Chondrocyte (in vitro differentiated cells): Measurements from ENCODE around the gene ANO2. TPM values are rescaled to one million over a fixed set of nuclear protein-coding genes. Genes with fewer than 3 reads are reported as not detected.

Experiments used
- DNase-seq: peaks from one replicate; pipeline ENCODE4 v3.0.0; 2021; ENCODE audit warnings: mixed read lengths, low spot score
- H3K27ac Mint-ChIP-seq: one replicate; pipeline ENCODE4 v1.8.0; 2021; ENCODE audit warnings: mild to moderate bottlenecking, moderate library complexity, mixed read lengths; ENCODE audit not compliant: unreplicated experiment
- H3K27me3 Mint-ChIP-seq: 2 replicates; pipeline ENCODE4 v1.8.0; 2021; ENCODE audit warnings: low read depth, mixed read lengths
- H3K36me3 Mint-ChIP-seq: 2 replicates; pipeline ENCODE4 v1.8.0; 2021; ENCODE audit warnings: low read depth, mixed read lengths
- H3K4me1 Mint-ChIP-seq: 2 replicates; pipeline ENCODE4 v1.8.0; 2021; ENCODE audit warnings: low read depth, mild to moderate bottlenecking, mixed read lengths
- H3K4me3 Mint-ChIP-seq: one replicate; pipeline ENCODE4 v1.8.0; 2021; ENCODE audit warnings: mild to moderate bottlenecking, moderate library complexity, mixed read lengths; ENCODE audit not compliant: unreplicated experiment
- H3K9me3 Mint-ChIP-seq: 2 replicates; pipeline ENCODE4 v1.8.0; 2021; ENCODE audit warnings: low read depth, mixed read lengths
- total RNA-seq: library from RNA; stranded (reverse); gene quantifications from 3 replicates; pipeline ENCODE4 v1.2.1, GENCODE V29; 2021
- TF ChIP-seq, protein P1 (sequence below): fragments of 200-600 bp; sonication (generic); IDR thresholded peaks from 2 replicates; pipeline ENCODE4 v1.5.0; 2021; ENCODE audit warnings: antibody characterized with exemption, mild to moderate bottlenecking, moderate library complexity

The ANO2 gene
- total RNA-seq, 1 donor from 2014 or later: 0.47 TPM

DNA sequence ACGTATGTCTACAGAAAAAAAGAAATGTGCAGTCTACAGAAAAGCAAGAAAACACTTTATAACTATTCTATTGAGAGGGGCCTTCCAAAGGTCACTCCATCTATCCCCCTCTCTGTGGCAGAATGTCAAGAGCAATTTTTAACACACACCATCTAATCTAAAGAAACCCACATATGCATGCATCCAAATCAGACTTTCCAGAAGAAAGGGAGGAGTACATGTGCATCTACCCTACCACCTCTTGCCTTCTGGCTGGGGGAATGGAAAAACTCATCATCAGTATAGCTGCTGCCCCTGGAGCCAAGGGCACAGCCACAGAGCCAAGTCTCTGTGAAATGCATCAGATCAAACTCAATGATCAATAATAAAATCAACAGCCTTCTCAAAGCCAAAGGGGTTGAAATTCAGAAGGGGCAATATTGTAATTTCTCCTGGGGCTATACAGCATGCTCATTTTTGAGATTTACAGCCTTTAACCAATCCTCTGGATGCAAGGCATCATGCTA, 63.9 kb downstream of the ANO2 start:
- no peak overlapping the region for H3K4me3 Mint-ChIP-seq
- no peak overlapping the region for H3K27ac Mint-ChIP-seq
- no peak for DNase-seq
- H3K27me3 Mint-ChIP-seq: peaks cover 22% of the 10 kb centered on the region
- no peaks in the 10 kb centered on the region for H3K36me3 Mint-ChIP-seq
- no peaks in the 10 kb centered on the region for H3K4me1 Mint-ChIP-seq
- no peaks in the 10 kb centered on the region for H3K9me3 Mint-ChIP-seq
- TF ChIP-seq, protein P1, sequence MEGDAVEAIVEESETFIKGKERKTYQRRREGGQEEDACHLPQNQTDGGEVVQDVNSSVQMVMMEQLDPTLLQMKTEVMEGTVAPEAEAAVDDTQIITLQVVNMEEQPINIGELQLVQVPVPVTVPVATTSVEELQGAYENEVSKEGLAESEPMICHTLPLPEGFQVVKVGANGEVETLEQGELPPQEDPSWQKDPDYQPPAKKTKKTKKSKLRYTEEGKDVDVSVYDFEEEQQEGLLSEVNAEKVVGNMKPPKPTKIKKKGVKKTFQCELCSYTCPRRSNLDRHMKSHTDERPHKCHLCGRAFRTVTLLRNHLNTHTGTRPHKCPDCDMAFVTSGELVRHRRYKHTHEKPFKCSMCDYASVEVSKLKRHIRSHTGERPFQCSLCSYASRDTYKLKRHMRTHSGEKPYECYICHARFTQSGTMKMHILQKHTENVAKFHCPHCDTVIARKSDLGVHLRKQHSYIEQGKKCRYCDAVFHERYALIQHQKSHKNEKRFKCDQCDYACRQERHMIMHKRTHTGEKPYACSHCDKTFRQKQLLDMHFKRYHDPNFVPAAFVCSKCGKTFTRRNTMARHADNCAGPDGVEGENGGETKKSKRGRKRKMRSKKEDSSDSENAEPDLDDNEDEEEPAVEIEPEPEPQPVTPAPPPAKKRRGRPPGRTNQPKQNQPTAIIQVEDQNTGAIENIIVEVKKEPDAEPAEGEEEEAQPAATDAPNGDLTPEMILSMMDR: no peak

DNA sequence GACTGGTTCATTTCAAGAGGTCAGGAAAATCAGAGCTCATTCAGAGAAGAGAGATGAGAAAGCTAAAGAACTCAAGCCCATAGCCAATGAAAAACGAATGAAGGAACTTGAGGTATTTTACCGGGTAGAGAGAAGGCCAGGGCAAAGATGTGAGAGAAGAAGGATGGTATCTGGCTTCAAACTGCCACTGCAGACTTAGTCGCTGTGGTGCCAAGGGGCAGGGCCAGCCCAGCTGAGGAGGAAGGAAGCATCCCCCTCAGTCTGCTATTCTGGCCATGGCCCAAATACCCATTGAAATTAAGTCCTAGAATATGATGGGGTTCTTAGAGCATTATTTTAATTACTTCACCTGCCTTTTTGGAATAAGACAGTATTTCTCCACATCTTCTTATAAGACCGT, 69.2 kb downstream of the ANO2 start:
- DNase-seq: no peak
- no peaks in the 10 kb centered on the region for H3K9me3 Mint-ChIP-seq
- TF ChIP-seq, protein P1: no peak
- H3K36me3 Mint-ChIP-seq: no peaks in the 10 kb centered on the region
- no peak overlapping the region for H3K4me3 Mint-ChIP-seq
- H3K27ac Mint-ChIP-seq: no peak overlapping the region
- peaks cover 6% of the 10 kb centered on the region for H3K27me3 Mint-ChIP-seq
- no peaks in the 10 kb centered on the region for H3K4me1 Mint-ChIP-seq

DNA sequence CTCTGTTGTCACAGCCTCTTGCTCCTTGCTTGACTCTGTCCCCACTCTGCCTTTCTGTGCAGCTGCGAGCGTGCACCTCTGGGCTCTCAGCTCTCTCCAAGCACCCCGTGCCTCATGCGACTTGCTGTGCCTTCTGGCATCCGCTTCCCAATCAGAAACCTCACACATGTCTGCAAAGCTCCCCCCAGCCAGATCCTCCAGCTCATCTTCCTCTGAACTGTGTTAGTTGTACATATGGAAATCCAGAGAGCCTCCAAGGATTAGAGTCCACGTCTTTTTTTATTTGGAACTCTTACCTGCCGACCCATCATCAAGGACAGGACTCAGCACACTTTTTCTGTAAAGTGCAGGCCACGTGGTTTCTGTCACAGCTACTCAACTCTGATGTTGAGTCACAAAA, 70.5 kb downstream of the ANO2 start:
- no peaks in the 10 kb centered on the region for H3K4me1 Mint-ChIP-seq
- no peaks in the 10 kb centered on the region for H3K9me3 Mint-ChIP-seq
- peaks cover 6% of the 10 kb centered on the region for H3K27me3 Mint-ChIP-seq
- no peak overlapping the region for H3K4me3 Mint-ChIP-seq
- no peaks in the 10 kb centered on the region for H3K36me3 Mint-ChIP-seq
- H3K27ac Mint-ChIP-seq: no peak overlapping the region
- TF ChIP-seq, protein P1: no peak
- DNase-seq: no peak

DNA sequence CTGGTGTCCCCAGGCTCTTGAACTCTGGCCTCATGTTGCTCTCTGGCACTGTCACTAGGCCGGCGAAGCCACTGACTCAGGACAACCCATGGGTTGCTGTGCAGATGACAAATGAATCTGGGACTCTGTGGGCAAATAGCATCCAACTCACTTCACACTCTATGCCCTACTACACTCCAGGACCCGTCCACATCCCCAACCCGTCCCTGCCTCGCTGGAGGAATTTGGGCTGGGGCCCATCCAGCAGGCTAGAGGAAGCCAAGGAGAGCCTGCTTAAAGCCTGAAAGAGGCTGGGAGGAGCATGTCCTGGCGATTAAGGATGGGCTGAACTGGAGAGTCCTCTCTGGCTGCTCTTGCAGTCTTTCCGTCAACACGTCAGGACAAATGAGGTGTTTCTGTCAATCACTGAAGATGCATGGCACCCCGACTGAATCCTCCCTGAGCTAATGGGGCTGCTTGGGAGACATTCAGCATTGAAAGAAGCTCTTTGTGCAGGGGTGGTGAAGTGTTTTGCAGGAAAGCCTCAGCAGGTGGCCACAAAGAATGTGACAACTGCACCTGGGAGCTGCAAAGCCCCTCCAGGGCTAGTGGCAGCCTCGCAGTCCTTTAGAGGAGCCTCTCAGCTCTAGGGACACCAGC, 71.7 kb downstream of the ANO2 start:
- Mint-ChIP-seq H3K9me3 (no peaks in the 10 kb centered on the region), H3K4me3 (no peak overlapping the region), H3K27me3 (peaks cover 6% of the 10 kb centered on the region), H3K4me1 (no peaks in the 10 kb centered on the region), H3K36me3 (no peaks in the 10 kb centered on the region), H3K27ac (no peak overlapping the region)
- TF ChIP-seq, protein P1: no peak
- DNase-seq: no peak

- Mint-ChIP-seq H3K4me3 (no peak overlapping the region), H3K9me3 (no peaks in the 10 kb centered on the region), H3K27ac (no peak overlapping the region), H3K4me1 (no peaks in the 10 kb centered on the region), H3K27me3 (peaks cover 6% of the 10 kb centered on the region), H3K36me3 (no peaks in the 10 kb centered on the region)
- TF ChIP-seq, protein P1: peak; percentile 70
- no peak for DNase-seq
Measured at GRCh38 chr12:5872745-5873144, 72.3 kb downstream of the ANO2 start.
